ENCODE data around the gene ARFGAP1.

ARFGAP1 gene

DNA sequence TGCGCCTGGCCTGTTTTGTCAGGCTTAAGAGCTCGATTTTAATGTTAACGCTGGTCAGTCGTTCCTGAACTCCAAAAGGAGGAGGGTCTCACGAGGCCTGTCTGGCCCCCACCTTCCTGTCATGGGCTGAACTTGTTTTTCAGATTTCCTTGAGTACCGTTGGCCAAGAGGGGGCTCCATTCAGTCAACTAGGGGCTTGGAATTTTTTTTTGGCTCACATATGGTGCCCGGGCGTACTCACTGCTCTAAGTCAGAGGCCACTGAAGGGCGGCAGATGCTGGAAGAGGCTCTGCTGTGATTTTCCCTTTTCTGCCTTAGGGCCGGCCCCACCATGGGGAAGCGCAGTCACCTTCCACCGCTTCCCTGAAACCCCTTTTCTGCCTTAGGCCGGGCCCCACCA, 43.8 kb upstream of the ARFGAP1 start:
- TF ChIP-seq, protein P1, sequence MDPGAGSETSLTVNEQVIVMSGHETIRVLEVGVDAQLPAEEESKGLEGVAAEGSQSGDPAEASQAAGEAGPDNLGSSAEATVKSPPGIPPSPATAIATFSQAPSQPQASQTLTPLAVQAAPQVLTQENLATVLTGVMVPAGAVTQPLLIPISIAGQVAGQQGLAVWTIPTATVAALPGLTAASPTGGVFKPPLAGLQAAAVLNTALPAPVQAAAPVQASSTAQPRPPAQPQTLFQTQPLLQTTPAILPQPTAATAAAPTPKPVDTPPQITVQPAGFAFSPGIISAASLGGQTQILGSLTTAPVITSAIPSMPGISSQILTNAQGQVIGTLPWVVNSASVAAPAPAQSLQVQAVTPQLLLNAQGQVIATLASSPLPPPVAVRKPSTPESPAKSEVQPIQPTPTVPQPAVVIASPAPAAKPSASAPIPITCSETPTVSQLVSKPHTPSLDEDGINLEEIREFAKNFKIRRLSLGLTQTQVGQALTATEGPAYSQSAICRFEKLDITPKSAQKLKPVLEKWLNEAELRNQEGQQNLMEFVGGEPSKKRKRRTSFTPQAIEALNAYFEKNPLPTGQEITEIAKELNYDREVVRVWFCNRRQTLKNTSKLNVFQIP (CRISPR knock-in tag; IDR thresholded peaks at IDR 0.05; ENCODE audit: borderline replicate concordance, low read depth), result no peak
- TF ChIP-seq SNAI2 (CRISPR knock-in tag; IDR thresholded peaks at IDR 0.05) (no peak), TCF4 (CRISPR knock-in tag; IDR thresholded peaks at IDR 0.05; ENCODE audit: borderline replicate concordance) (no peak), RARB (CRISPR knock-in tag; IDR thresholded peaks at IDR 0.05) (no peak), PPARA (CRISPR knock-in tag; IDR thresholded peaks at IDR 0.05; ENCODE audit: borderline replicate concordance) (no peak), ZNF565 (CRISPR knock-in tag; conservative IDR thresholded peaks at IDR 0.05; ENCODE audit: low read depth) (no peak), GLIS3 (CRISPR knock-in tag; IDR thresholded peaks at IDR 0.05) (no peak), TOX (CRISPR knock-in tag; IDR thresholded peaks at IDR 0.05; ENCODE audit: borderline replicate concordance) (no peak)
- ATAC-seq, result no peak

DNA sequence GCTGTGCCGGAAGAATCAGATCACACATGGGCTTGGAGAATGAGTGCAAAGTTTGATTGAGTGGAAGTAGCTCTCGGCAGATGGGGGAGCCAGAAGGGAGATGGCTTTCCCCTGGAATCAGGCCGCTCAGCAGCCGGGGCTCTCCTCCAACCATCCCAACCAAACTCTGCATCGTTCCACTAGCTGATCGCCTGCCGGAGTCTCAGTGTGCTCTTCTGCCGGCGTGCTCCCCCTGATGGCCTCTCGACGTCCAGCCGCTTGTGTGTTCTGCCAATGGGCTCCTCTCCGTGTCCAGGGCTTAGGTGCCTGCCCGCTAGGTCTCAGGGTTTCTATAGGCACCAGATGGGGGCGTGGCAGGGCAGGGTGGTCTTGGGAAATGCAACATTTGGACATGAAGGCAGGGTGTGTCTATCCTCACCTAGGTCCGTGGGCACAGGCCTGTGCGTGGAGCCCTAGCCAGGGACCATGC, 41.8 kb upstream of the ARFGAP1 start:
- ATAC-seq, result peak; percentile 97
- no peak for TF ChIP-seq TOX (CRISPR knock-in tag; IDR thresholded peaks at IDR 0.05; ENCODE audit: borderline replicate concordance)
- TF ChIP-seq, protein P1 (CRISPR knock-in tag; IDR thresholded peaks at IDR 0.05; ENCODE audit: borderline replicate concordance, low read depth), result no peak
- no peak for TF ChIP-seq ZNF565 (CRISPR knock-in tag; conservative IDR thresholded peaks at IDR 0.05; ENCODE audit: low read depth)
- TF ChIP-seq ZFP30 (CRISPR knock-in tag; IDR thresholded peaks at IDR 0.05), result no peak
- TF ChIP-seq, protein P2, sequence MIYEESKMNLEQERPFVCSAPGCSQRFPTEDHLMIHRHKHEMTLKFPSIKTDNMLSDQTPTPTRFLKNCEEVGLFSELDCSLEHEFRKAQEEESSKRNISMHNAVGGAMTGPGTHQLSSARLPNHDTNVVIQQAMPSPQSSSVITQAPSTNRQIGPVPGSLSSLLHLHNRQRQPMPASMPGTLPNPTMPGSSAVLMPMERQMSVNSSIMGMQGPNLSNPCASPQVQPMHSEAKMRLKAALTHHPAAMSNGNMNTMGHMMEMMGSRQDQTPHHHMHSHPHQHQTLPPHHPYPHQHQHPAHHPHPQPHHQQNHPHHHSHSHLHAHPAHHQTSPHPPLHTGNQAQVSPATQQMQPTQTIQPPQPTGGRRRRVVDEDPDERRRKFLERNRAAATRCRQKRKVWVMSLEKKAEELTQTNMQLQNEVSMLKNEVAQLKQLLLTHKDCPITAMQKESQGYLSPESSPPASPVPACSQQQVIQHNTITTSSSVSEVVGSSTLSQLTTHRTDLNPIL (CRISPR knock-in tag; IDR thresholded peaks at IDR 0.05; ENCODE audit: low read depth), result no peak
- TF ChIP-seq ZC3H10 (CRISPR knock-in tag; IDR thresholded peaks at IDR 0.05), result no peak

DNA sequence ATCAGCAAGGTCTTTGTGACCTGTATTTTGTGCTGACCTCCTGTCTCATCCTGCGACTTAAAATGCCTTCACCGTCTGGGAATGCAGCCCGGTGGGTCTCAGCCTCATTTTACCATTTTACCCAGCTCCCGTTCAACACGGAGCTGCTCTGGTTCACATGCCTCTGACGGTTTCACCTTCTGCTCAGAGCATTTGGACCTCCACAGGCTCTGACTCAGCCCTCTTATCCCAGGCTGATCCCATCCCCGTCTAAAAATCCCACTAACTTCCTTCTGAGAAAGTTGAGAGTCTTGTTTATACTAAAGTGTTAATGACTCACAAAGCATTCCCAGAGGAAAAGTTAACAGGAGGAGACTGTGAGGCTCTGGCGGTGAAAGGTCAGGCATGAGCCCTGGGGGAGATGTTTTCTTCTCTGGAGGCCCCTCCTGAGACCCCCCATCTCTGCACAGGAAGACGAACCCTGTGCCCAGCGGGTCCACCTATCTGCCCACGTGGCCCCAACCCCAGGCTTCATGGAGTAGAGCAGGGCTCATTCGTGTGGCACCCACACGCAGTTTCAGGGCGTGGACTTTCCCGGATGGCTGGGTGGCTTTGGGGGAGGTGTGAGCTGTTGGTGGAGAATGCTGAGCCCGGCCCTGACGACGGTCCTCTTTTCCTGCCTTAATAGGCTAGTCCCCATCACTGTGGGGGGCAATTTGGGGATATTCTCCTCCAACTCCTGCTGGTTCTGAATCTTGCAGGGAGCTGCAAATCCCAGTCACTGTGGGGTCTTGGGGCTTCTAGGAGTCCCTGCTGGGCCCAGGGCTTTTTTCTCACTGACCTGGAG, 40.2 kb upstream of the ARFGAP1 start:
- no peak for ATAC-seq
- no peak for TF ChIP-seq GLIS3 (CRISPR knock-in tag; IDR thresholded peaks at IDR 0.05)

DNA sequence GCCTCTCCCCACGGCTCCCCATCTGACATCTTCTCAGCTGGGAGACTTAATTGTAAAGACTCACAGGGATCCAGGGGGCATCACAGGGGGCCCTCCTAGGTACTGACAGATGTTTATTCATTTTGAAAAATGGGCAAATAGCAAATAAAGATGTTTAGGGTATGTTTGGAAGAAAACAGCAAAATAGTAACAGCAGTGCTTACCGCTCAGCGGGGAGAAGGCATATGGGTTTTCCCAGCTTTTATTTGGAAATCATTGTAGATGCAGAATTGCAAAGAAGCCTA, 39.6 kb upstream of the ARFGAP1 start:
- ATAC-seq, result no peak
- TF ChIP-seq ZNF8 (CRISPR knock-in tag; IDR thresholded peaks at IDR 0.05) (no peak), ZNF565 (CRISPR knock-in tag; conservative IDR thresholded peaks at IDR 0.05; ENCODE audit: low read depth) (no peak), BACH2 (CRISPR knock-in tag; IDR thresholded peaks at IDR 0.05; ENCODE audit: borderline replicate concordance) (no peak), ZNF70 (CRISPR knock-in tag; IDR thresholded peaks at IDR 0.05) (no peak), CSDC2 (CRISPR knock-in tag; IDR thresholded peaks at IDR 0.05) (no peak)
- TF ChIP-seq, protein P3, sequence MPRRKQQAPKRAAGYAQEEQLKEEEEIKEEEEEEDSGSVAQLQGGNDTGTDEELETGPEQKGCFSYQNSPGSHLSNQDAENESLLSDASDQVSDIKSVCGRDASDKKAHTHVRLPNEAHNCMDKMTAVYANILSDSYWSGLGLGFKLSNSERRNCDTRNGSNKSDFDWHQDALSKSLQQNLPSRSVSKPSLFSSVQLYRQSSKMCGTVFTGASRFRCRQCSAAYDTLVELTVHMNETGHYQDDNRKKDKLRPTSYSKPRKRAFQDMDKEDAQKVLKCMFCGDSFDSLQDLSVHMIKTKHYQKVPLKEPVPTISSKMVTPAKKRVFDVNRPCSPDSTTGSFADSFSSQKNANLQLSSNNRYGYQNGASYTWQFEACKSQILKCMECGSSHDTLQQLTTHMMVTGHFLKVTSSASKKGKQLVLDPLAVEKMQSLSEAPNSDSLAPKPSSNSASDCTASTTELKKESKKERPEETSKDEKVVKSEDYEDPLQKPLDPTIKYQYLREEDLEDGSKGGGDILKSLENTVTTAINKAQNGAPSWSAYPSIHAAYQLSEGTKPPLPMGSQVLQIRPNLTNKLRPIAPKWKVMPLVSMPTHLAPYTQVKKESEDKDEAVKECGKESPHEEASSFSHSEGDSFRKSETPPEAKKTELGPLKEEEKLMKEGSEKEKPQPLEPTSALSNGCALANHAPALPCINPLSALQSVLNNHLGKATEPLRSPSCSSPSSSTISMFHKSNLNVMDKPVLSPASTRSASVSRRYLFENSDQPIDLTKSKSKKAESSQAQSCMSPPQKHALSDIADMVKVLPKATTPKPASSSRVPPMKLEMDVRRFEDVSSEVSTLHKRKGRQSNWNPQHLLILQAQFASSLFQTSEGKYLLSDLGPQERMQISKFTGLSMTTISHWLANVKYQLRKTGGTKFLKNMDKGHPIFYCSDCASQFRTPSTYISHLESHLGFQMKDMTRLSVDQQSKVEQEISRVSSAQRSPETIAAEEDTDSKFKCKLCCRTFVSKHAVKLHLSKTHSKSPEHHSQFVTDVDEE (CRISPR knock-in tag; IDR thresholded peaks at IDR 0.05), result no peak
- TF ChIP-seq, protein P4, sequence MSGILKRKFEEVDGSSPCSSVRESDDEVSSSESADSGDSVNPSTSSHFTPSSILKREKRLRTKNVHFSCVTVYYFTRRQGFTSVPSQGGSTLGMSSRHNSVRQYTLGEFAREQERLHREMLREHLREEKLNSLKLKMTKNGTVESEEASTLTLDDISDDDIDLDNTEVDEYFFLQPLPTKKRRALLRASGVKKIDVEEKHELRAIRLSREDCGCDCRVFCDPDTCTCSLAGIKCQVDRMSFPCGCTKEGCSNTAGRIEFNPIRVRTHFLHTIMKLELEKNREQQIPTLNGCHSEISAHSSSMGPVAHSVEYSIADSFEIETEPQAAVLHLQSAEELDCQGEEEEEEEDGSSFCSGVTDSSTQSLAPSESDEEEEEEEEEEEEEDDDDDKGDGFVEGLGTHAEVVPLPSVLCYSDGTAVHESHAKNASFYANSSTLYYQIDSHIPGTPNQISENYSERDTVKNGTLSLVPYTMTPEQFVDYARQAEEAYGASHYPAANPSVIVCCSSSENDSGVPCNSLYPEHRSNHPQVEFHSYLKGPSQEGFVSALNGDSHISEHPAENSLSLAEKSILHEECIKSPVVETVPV (CRISPR knock-in tag; IDR thresholded peaks at IDR 0.05), result no peak
